PC-3 (cell line): ENCODE measurements around the gene PHF21B. TPM values are rescaled to one million over a fixed set of nuclear protein-coding genes. Genes with fewer than 3 reads are reported as not detected.

Source experiments
- ATAC-seq: fragments of 200-7000 bp; cut with Tn5 transposase; 2 replicates; pipeline ENCODE4 v1.9.1; 2020; ENCODE audit warnings: mild to moderate bottlenecking, moderate library complexity
- BruUV-seq: library from RNA; stranded (reverse); fragments of 400-500 nt; replicated peaks from 2 replicates; lab custom pipeline; 2021; lab: Mats Ljungman, UMichigan
- CTCF ChIA-PET: fragments of 300-600 bp; sonication (Branson Sonifier 250); formaldehyde crosslinking; loops from one replicate; lab custom pipeline; 2022; ENCODE audit warnings: antibody characterized with exemption; lab: Charles Lee
- POLR2A ChIA-PET: fragments of 300-600 bp; sonication (Branson Sonifier 250); formaldehyde crosslinking; loops from one replicate; lab custom pipeline; 2022; ENCODE audit warnings: antibody characterized with exemption; ENCODE audit not compliant: unreplicated experiment; lab: Charles Lee
- DNase-seq: peaks from one replicate; pipeline ENCODE4 v3.0.0-alpha.2; 2015
- H2AFZ ChIP-seq: fragments of 300-600 bp; sonication (generic); 2 replicates; pipeline ENCODE4 v1.6.0; 2016; ENCODE audit warnings: antibody characterized with exemption, low read length
- H3F3A ChIP-seq: fragments of 300-600 bp; sonication (generic); one replicate; pipeline ENCODE4 v1.6.0; 2017; ENCODE audit warnings: antibody characterized with exemption, low read length, control low read depth, mild to moderate bottlenecking; ENCODE audit not compliant: unreplicated experiment
- H3K27ac ChIP-seq: fragments of 300-600 bp; sonication (generic); 2 replicates; pipeline ENCODE4 v1.5.1; 2016; ENCODE audit warnings: mild to moderate bottlenecking, low read length
- H3K27me3 ChIP-seq: fragments of 300-600 bp; sonication (generic); 2 replicates; pipeline ENCODE4 v1.6.1; 2016; ENCODE audit warnings: low read length, mixed read lengths
- H3K36me3 ChIP-seq: fragments of 300-600 bp; sonication (generic); 2 replicates; pipeline ENCODE4 v1.6.1; 2016; ENCODE audit warnings: low read depth, mixed run types, low read length, mixed read lengths
- H3K4me1 ChIP-seq: fragments of 300-600 bp; sonication (generic); 2 replicates; pipeline ENCODE4 v1.5.1; 2016; ENCODE audit warnings: low read length; ENCODE audit not compliant: insufficient read depth
- H3K4me2 ChIP-seq: fragments of 300-600 bp; sonication (generic); 2 replicates; pipeline ENCODE4 v1.6.0; 2016; ENCODE audit warnings: low read length
- H3K4me3 ChIP-seq: fragments of 300-600 bp; sonication (generic); 2 replicates; pipeline ENCODE4 v1.5.1; 2016; ENCODE audit warnings: mild to moderate bottlenecking, low read length, mixed read lengths
- H3K79me2 ChIP-seq: fragments of 300-600 bp; sonication (generic); 2 replicates; pipeline ENCODE4 v1.6.1; 2017; ENCODE audit warnings: low read length, mixed read lengths
- H3K9ac ChIP-seq: fragments of 300-600 bp; sonication (generic); 2 replicates; pipeline ENCODE4 v1.6.0; 2016; ENCODE audit warnings: mild to moderate bottlenecking, low read length
- H3K9me2 ChIP-seq: fragments of 300-600 bp; sonication (generic); replicated peaks from 2 replicates; pipeline ENCODE4 v1.6.1; 2016; ENCODE audit warnings: mixed run types, low read length, mixed read lengths
- H3K9me3 ChIP-seq: fragments of 300-600 bp; sonication (generic); 2 replicates; pipeline ENCODE4 v1.6.1; 2016; ENCODE audit warnings: low read length, mixed read lengths
- H4K20me1 ChIP-seq: fragments of 300-600 bp; sonication (generic); 2 replicates; pipeline ENCODE4 v1.6.1; 2016; ENCODE audit warnings: low read length, mixed read lengths
- EZH2 ChIP-seq: fragments of 300-600 bp; sonication (generic); IDR thresholded peaks from one replicate; pipeline ENCODE4 v1.6.1; 2017; ENCODE audit warnings: antibody characterized with exemption, mild to moderate bottlenecking, low read length; ENCODE audit not compliant: unreplicated experiment
- EZH2phosphoT487 ChIP-seq: fragments of 300-600 bp; sonication (generic); IDR thresholded peaks from 2 replicates; pipeline ENCODE4 v1.6.1; 2018; ENCODE audit warnings: mild to moderate bottlenecking, antibody characterized with exemption, low read length, borderline replicate concordance
- intact Hi-C: fragments of 100-400 bp; cut with micrococcal nuclease; formaldehyde crosslinking; loops from 2 replicates; pipeline ENCODE4 v1.9.0; 2023
- total RNA-seq: library from RNA; depleted of rRNA; stranded (reverse); fragments of >200 nt; gene quantifications from 2 replicates; pipeline ENCODE4 v1.2.3, GENCODE V29; 2014
- TF ChIP-seq, protein P1 (sequence below): fragments of 300-600 bp; sonication (generic); conservative IDR thresholded peaks from 2 replicates; pipeline ENCODE4 v1.5.1; 2017; ENCODE audit warnings: antibody characterized with exemption, low read depth, mild to moderate bottlenecking, low read length

PHF21B gene
- total RNA-seq, 1 experiment from 2014 or later = not detected

DNA sequence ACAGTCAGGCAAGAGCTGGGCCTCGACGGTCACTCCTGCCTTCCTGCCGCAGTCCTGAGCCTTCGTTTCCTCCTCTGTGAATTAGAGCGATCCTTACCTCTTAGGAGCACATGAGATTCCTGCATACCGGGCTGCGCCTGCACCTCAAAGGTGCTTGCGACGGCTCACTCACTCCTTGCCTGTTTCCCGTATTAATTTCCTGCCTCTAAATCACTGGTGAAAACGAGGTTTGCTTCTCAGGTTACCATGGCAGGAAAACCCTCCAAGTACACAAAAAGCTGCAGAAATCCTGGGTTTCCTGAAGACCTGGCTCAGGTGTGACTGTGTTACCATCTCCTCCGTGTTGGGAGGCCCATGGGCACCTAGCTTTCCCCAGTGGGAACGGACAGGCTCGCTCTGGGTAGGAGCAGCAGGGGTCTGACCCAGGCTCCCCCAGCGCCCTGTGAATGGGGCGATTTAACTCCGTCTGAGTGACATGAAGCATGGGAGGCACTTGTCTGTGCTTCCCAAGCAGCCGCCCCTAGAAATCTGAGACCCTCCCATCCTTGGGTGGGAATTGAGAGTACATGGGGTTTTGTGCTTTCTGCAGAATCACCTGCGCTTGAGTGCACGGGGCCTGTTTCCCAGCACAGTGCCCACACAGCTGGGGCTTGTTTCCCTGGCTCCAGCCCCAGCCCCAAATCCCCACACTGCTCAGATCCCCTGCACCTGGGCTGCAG is 64.8 kb downstream of the PHF21B start:
- no peaks in the 10 kb centered on the region for H3K4me1 ChIP-seq
- CTCF ChIA-PET = no interaction called here
- no peaks in the 10 kb centered on the region for H3F3A ChIP-seq
- no peak for TF ChIP-seq EZH2phosphoT487
- TF ChIP-seq, protein P1, sequence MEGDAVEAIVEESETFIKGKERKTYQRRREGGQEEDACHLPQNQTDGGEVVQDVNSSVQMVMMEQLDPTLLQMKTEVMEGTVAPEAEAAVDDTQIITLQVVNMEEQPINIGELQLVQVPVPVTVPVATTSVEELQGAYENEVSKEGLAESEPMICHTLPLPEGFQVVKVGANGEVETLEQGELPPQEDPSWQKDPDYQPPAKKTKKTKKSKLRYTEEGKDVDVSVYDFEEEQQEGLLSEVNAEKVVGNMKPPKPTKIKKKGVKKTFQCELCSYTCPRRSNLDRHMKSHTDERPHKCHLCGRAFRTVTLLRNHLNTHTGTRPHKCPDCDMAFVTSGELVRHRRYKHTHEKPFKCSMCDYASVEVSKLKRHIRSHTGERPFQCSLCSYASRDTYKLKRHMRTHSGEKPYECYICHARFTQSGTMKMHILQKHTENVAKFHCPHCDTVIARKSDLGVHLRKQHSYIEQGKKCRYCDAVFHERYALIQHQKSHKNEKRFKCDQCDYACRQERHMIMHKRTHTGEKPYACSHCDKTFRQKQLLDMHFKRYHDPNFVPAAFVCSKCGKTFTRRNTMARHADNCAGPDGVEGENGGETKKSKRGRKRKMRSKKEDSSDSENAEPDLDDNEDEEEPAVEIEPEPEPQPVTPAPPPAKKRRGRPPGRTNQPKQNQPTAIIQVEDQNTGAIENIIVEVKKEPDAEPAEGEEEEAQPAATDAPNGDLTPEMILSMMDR = no peak
- DNase-seq (no peak), ATAC-seq (no peak)
- intact Hi-C loops = no loop called here
- H3K27ac ChIP-seq = no peak overlapping the region
- no peaks in the 10 kb centered on the region for H3K9me2 ChIP-seq
- no peaks in the 10 kb centered on the region for H3K36me3 ChIP-seq
- H3K79me2 ChIP-seq = no peaks in the 10 kb centered on the region
- no peaks in the 10 kb centered on the region for H4K20me1 ChIP-seq
- no peaks in the 10 kb centered on the region for H3K9me3 ChIP-seq
- H3K4me2 ChIP-seq = no peak overlapping the region
- BruUV-seq = no TSS peak
- H2AFZ ChIP-seq = no peak overlapping the region
- peaks cover 59% of the 10 kb centered on the region for H3K27me3 ChIP-seq
- H3K9ac ChIP-seq = no peak overlapping the region
- POLR2A ChIA-PET = no interaction called here
- no peak overlapping the region for H3K4me3 ChIP-seq

DNA sequence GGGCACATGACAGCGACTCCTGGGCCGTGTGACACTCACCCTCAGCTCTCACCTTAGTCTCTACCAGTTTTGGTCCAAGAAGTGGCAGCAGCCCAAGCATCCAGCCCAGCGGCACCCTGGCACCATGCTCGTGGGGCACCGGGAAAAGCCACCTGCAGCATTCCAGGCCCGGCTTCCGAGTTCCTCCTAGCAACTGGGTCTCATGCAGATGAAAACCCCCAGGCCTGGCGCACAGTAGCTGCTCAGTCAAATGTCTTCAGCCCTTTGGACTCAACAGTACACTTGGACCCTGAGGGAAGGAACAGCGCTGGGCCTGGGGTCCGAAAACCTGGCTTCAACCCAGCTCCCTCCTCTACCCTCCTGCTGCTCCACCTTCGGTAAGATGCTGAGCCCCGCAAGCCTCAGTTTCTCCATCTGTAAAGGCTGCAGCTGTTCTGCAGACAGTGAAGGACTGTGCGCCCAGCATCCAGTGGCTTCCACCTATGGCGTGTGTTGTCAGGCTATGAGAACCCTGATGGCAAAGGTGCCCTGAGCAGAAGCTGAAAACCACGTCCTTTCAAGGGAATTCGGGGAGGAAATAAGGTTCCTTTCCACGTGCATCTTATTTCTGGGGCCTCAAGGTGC is 66.0 kb downstream of the PHF21B start:
- ChIA-PET POLR2A (no interaction called here), CTCF (no interaction called here)
- BruUV-seq = no TSS peak
- Histone ChIP-seq H4K20me1 (no peaks in the 10 kb centered on the region), H3K27me3 (peaks cover 57% of the 10 kb centered on the region), H3K9me3 (no peaks in the 10 kb centered on the region), H3K9ac (no peak overlapping the region), H3K4me1 (no peaks in the 10 kb centered on the region), H3K36me3 (no peaks in the 10 kb centered on the region), H3K79me2 (no peaks in the 10 kb centered on the region), H3K4me2 (no peak overlapping the region), H3F3A (no peaks in the 10 kb centered on the region), H3K4me3 (no peak overlapping the region), H3K27ac (no peak overlapping the region), H2AFZ (no peak overlapping the region), H3K9me2 (no peaks in the 10 kb centered on the region)
- ATAC-seq = no peak
- DNase-seq = no peak
- intact Hi-C loops = no loop called here
- no peak for TF ChIP-seq EZH2phosphoT487
- TF ChIP-seq, protein P1 = no peak
- TF ChIP-seq EZH2 = no peak

DNA sequence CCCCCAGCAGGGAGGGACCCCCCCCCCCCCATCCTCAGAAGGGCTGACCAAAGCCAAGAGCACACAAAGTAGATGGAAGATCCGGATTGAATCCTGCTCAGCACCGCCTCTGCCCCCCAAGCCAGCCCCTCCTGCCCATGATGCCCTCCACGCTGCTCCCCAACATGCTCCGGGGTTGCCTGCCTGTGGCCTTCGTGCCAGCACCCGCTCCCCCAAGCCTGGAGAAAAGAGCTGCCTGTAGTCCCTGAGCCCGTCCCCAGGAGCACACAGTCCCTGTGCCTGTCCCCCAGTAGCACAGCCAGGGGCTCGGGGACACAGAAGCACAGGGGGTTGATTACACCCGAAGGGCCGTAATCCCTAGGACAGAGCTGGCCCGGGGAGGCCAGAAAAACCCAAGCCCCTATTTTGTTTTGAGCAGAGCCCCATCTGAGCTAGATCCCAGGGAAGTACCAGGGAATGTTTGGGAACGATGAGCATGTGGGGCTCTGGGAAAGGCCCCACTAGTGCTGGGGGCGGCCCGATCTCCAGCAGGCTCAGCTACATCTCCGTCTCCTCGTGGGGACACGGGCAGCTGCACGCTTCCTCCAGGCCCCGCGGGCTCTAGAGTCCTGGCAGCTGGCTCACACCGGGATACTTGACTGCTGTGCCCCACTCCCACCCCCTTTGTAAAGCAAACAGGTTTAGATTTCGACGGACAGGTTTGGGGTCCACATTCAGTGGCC is 66.7 kb downstream of the PHF21B start:
- Histone ChIP-seq H3K4me1 (no peaks in the 10 kb centered on the region), H3K4me2 (no peak overlapping the region), H3K36me3 (no peaks in the 10 kb centered on the region), H3K79me2 (no peaks in the 10 kb centered on the region), H4K20me1 (no peaks in the 10 kb centered on the region), H2AFZ (no peak overlapping the region), H3K9ac (no peak overlapping the region), H3K9me2 (no peaks in the 10 kb centered on the region), H3F3A (no peaks in the 10 kb centered on the region), H3K9me3 (no peaks in the 10 kb centered on the region), H3K27me3 (peaks cover 52% of the 10 kb centered on the region), H3K4me3 (no peak overlapping the region), H3K27ac (no peak overlapping the region)
- BruUV-seq = no TSS peak
- TF ChIP-seq EZH2phosphoT487 = no peak
- TF ChIP-seq, protein P1 = no peak
- TF ChIP-seq EZH2 = no peak
- DNase-seq (no peak), ATAC-seq (no peak)
- intact Hi-C loops = no loop called here
- POLR2A ChIA-PET = no interaction called here
- CTCF ChIA-PET = no interaction called here
